Prostate gland (tissue), 2 donors: Measurements from ENCODE around the gene ZDHHC17.

ENCODE experiments used
- POLR2A ChIP-seq: fragments of 450-650 bp; IDR thresholded peaks from one replicate; pipeline ENCODE4 v1.6.1; 2016; ENCODE audit warnings: antibody characterized with exemption, mild to moderate bottlenecking
- POLR2AphosphoS5 ChIP-seq: sonication (generic); formaldehyde crosslinking; IDR thresholded peaks from one replicate; pipeline ENCODE4 v1.6.1; 2017; ENCODE audit warnings: antibody characterized with exemption
- TF ChIP-seq, protein P1 (sequence below), 4 experiments: fragments of 200-600 bp in 2 of 4; fragments of 450-650 bp in 2 of 4; sonication (generic) in 2 of 4; IDR thresholded peaks; 1 replicate in 3 of 4; 2 replicates in 1 of 4; pipeline ENCODE4 v1.5.1; 2016 to 2019; ENCODE audit warnings: antibody characterized with exemption in 4 of 4, mild to moderate bottlenecking in 2 of 4, moderate library complexity in 2 of 4

DNA sequence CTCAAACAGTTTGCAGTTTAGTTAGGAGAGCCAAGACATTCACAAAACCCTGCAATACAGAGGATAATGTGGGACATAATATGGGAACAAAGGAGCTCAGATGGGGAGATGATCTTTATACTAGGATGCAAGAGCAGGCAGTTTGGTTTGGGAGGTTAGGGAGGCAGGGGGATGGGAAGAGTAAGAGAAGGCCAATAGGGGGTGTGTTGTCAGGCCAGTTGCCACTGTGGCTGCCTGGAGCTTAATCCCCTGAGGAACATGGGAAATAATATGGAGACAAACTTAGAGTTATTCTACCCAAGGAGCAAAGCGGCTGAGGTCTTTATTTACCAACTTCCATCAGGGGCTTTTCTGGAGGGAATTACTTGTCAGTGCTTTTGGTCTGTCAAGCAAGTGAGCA lies 124.9 kb downstream of the ZDHHC17 start:
- TF ChIP-seq, protein P1, sequence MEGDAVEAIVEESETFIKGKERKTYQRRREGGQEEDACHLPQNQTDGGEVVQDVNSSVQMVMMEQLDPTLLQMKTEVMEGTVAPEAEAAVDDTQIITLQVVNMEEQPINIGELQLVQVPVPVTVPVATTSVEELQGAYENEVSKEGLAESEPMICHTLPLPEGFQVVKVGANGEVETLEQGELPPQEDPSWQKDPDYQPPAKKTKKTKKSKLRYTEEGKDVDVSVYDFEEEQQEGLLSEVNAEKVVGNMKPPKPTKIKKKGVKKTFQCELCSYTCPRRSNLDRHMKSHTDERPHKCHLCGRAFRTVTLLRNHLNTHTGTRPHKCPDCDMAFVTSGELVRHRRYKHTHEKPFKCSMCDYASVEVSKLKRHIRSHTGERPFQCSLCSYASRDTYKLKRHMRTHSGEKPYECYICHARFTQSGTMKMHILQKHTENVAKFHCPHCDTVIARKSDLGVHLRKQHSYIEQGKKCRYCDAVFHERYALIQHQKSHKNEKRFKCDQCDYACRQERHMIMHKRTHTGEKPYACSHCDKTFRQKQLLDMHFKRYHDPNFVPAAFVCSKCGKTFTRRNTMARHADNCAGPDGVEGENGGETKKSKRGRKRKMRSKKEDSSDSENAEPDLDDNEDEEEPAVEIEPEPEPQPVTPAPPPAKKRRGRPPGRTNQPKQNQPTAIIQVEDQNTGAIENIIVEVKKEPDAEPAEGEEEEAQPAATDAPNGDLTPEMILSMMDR (IDR thresholded peaks at IDR 0.05), result no peak
- no peak for TF ChIP-seq POLR2A
- TF ChIP-seq POLR2AphosphoS5, result no peak
